PC-9 (cell line): ENCODE results near the gene RAB29. TPM values are rescaled to one million over a fixed set of nuclear protein-coding genes. Genes with fewer than 3 reads are reported as not detected.
A peak's percentile ranks its signal among the peaks of the same experiment; 100 is the strongest.

Source experiments
- BruUV-seq: library from RNA; stranded (reverse); fragments of 400-500 nt; replicated peaks from 2 replicates; lab custom pipeline; 2021; lab: Mats Ljungman, UMichigan
- CTCF ChIA-PET: fragments of 300-600 bp; sonication (Branson Sonifier 250); formaldehyde crosslinking; loops from one replicate; lab custom pipeline; 2022; ENCODE audit warnings: antibody characterized with exemption; lab: Charles Lee
- POLR2A ChIA-PET: fragments of 300-600 bp; sonication (Branson Sonifier 250); formaldehyde crosslinking; loops from one replicate; lab custom pipeline; 2022; ENCODE audit warnings: antibody characterized with exemption; ENCODE audit not compliant: unreplicated experiment; lab: Charles Lee
- DNase-seq, 2 experiments: peaks; one replicate each; pipeline versions ENCODE4 v3.0.0 to v3.0.0-alpha.2; 2015 to 2022; ENCODE audit warnings: mixed read lengths in 1 of 2
- H2AFZ ChIP-seq: fragments of 200-600 bp; sonication (generic); 2 replicates; pipeline ENCODE4 v1.8.1; 2017; ENCODE audit warnings: antibody characterized with exemption
- H3F3A ChIP-seq: fragments of 200-600 bp; sonication (generic); 2 replicates; pipeline ENCODE4 v1.8.1; 2017; ENCODE audit warnings: antibody characterized with exemption, mild to moderate bottlenecking, low read depth; ENCODE audit not compliant: insufficient read depth
- H3K27ac ChIP-seq: fragments of 200-600 bp; sonication (generic); 2 replicates; pipeline ENCODE4 v1.6.1; 2016; ENCODE audit warnings: mixed run types
- H3K27me3 ChIP-seq: fragments of 200-600 bp; sonication (generic); 2 replicates; pipeline ENCODE4 v1.6.1; 2016; ENCODE audit warnings: low read depth, mixed run types; ENCODE audit not compliant: insufficient read depth
- H3K36me3 ChIP-seq: fragments of 200-600 bp; sonication (generic); 2 replicates; pipeline ENCODE4 v1.6.1; 2016; ENCODE audit warnings: low read depth, mixed run types
- H3K4me1 ChIP-seq: fragments of 200-600 bp; sonication (generic); replicated peaks from 2 replicates; pipeline ENCODE4 v1.6.1; 2016; ENCODE audit warnings: mixed run types; ENCODE audit not compliant: insufficient read depth
- H3K4me2 ChIP-seq: fragments of 200-600 bp; sonication (generic); 2 replicates; pipeline ENCODE4 v1.6.1; 2017; ENCODE audit warnings: mixed run types
- H3K4me3 ChIP-seq: fragments of 200-600 bp; sonication (generic); 2 replicates; pipeline ENCODE4 v1.6.1; 2016; ENCODE audit warnings: mixed run types
- H3K79me2 ChIP-seq: fragments of 200-600 bp; sonication (generic); 2 replicates; pipeline ENCODE4 v1.6.1; 2017; ENCODE audit warnings: low read depth, mixed run types
- H3K9me2 ChIP-seq: fragments of 200-600 bp; sonication (generic); 2 replicates; pipeline ENCODE4 v1.8.1; 2017; ENCODE audit warnings: mild to moderate bottlenecking; ENCODE audit not compliant: insufficient read depth
- H3K9me3 ChIP-seq: fragments of 200-600 bp; sonication (generic); 2 replicates; pipeline ENCODE4 v1.8.1; 2016; ENCODE audit warnings: low read depth; ENCODE audit not compliant: insufficient read depth
- H4K20me1 ChIP-seq: fragments of 200-600 bp; sonication (generic); 2 replicates; pipeline ENCODE4 v1.8.1; 2017; ENCODE audit not compliant: insufficient read depth
- EZH2 ChIP-seq: fragments of 200-600 bp; sonication (generic); IDR thresholded peaks from 2 replicates; pipeline ENCODE4 v1.8.0; 2017; ENCODE audit warnings: antibody characterized with exemption, low read depth
- intact Hi-C: fragments of 100-400 bp; cut with micrococcal nuclease; formaldehyde crosslinking; loops from one replicate; pipeline ENCODE4 v1.10.0; 2022; ENCODE audit not compliant: unreplicated experiment
- total RNA-seq: library from RNA; stranded (reverse); gene quantifications from 2 replicates; pipeline ENCODE4 v1.2.3, GENCODE V29; 2021
- TF ChIP-seq, protein P1 (sequence below): fragments of 200-600 bp; sonication (generic); conservative IDR thresholded peaks from 2 replicates; pipeline ENCODE4 v1.6.1; 2017; ENCODE audit warnings: mixed run types, antibody characterized with exemption, mild to moderate bottlenecking, moderate library complexity

Gene RAB29
- total RNA-seq, 1 experiment from 2014 or later: 10.4 TPM

DNA sequence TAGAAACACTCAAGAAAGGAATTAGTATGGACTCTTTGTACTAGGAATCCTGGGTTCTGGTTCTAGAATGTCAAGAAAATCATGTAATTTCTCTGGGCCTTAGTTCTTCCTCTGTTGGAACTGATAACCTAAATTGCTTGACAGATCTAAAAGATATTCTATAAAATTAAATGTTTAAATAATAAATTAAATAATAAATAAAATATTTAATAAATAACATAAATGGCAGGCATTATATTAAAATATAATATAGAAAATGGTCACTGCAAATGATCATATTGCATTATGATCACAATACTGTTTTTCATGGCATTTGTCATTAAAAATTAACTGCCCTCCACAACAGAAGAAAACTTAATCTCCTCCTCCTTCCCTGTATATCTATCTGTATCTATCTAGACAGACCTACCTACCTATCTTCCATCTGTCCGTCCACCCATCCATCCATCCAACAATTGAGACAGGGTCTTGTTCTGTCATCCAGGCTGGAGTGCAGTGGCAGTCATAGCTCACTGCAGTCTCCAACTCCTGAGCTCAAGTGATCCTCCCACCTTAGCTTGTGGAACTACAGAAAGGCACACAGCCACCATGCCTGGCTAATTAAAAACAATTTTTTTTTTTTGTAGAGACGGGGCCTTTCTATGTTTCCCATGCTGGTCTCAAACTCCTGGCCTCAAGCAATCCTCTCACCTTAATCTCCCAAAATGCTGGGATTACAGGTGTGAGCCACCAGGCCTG is 41.7 kb downstream of the RAB29 start:
- no peaks in the 10 kb centered on the region for H3K9me2 ChIP-seq
- no peaks in the 10 kb centered on the region for H3K27me3 ChIP-seq
- CTCF ChIA-PET: interaction anchor here (0.7 kb wide), 1 partner anchor 209 kb away, joined by 3 read pairs; no protein-coding TSS in a partner anchor
- no peak for DNase-seq
- no TSS peak for BruUV-seq
- H2AFZ ChIP-seq: no peak overlapping the region
- 0 out of 2 replicates have a peak overlapping the region, but pooled peaks have one; percentile 17 for H3K27ac ChIP-seq
- POLR2A ChIA-PET: no interaction called here
- TF ChIP-seq, protein P1, sequence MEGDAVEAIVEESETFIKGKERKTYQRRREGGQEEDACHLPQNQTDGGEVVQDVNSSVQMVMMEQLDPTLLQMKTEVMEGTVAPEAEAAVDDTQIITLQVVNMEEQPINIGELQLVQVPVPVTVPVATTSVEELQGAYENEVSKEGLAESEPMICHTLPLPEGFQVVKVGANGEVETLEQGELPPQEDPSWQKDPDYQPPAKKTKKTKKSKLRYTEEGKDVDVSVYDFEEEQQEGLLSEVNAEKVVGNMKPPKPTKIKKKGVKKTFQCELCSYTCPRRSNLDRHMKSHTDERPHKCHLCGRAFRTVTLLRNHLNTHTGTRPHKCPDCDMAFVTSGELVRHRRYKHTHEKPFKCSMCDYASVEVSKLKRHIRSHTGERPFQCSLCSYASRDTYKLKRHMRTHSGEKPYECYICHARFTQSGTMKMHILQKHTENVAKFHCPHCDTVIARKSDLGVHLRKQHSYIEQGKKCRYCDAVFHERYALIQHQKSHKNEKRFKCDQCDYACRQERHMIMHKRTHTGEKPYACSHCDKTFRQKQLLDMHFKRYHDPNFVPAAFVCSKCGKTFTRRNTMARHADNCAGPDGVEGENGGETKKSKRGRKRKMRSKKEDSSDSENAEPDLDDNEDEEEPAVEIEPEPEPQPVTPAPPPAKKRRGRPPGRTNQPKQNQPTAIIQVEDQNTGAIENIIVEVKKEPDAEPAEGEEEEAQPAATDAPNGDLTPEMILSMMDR: no peak
- TF ChIP-seq EZH2: no peak
- peaks cover 61% of the 10 kb centered on the region for H4K20me1 ChIP-seq
- H3K79me2 ChIP-seq: peaks cover 95% of the 10 kb centered on the region
- H3K4me1 ChIP-seq: no peaks in the 10 kb centered on the region; the same call in 1 of the 2 replicates
- intact Hi-C loops: no loop called here
- no peak overlapping the region for H3K4me2 ChIP-seq
- H3K4me3 ChIP-seq: no peak overlapping the region
- peaks cover 40% of the 10 kb centered on the region for H3F3A ChIP-seq
- H3K9me3 ChIP-seq: no peaks in the 10 kb centered on the region
- peaks cover 36% of the 10 kb centered on the region for H3K36me3 ChIP-seq

DNA sequence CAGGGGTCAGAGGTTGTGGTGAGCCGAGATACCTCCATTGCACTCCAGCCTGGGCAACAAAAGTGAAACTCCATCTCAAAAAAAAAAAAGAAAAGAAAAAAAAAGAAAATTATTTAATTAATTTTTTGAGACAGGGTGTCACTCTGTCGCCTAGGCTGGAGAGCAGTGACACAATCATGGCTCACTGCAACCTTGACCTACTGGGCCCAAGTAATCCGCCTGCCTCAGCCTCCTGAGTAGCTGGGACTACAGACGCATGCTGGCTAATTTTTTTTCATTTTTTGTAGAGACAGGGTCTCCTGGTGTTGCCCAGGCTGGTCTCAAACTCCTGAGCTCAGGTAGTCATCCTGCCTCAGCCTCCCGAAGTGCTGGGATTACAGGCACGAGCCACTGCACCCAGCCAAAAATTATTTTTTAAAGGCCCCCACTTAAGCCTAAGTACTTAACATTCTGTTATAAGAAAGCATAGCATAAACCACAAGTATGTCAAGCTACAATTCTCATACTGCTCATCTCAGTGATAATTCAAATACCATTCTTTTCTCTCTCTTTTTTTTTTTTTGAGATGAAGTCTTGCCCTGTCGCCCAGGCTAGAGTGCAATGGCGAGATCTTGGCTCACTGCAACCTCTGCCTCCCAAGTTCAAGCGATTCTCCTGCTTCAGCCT is 45.2 kb downstream of the RAB29 start:
- no peaks in the 10 kb centered on the region; the same call in 1 of the 2 replicates for H3K4me1 ChIP-seq
- H4K20me1 ChIP-seq: peaks cover 67% of the 10 kb centered on the region
- ChIA-PET POLR2A (no interaction called here), CTCF (interaction anchor here (0.9 kb wide), 1 partner anchor 247 kb away, joined by 3 read pairs; no protein-coding TSS in a partner anchor)
- H3K4me2 ChIP-seq: no peak overlapping the region
- peaks cover 93% of the 10 kb centered on the region for H3K79me2 ChIP-seq
- no peak overlapping the region for H2AFZ ChIP-seq
- no peaks in the 10 kb centered on the region for H3K9me3 ChIP-seq
- no peak for DNase-seq
- TF ChIP-seq, protein P1: no peak
- TF ChIP-seq EZH2: no peak
- no peaks in the 10 kb centered on the region for H3K27me3 ChIP-seq
- H3K4me3 ChIP-seq: no peak overlapping the region
- peaks cover 39% of the 10 kb centered on the region for H3K36me3 ChIP-seq
- no peak overlapping the region for H3K27ac ChIP-seq
- H3K9me2 ChIP-seq: no peaks in the 10 kb centered on the region
- intact Hi-C loops: no loop called here
- no TSS peak for BruUV-seq
- peaks cover 31% of the 10 kb centered on the region for H3F3A ChIP-seq

DNA sequence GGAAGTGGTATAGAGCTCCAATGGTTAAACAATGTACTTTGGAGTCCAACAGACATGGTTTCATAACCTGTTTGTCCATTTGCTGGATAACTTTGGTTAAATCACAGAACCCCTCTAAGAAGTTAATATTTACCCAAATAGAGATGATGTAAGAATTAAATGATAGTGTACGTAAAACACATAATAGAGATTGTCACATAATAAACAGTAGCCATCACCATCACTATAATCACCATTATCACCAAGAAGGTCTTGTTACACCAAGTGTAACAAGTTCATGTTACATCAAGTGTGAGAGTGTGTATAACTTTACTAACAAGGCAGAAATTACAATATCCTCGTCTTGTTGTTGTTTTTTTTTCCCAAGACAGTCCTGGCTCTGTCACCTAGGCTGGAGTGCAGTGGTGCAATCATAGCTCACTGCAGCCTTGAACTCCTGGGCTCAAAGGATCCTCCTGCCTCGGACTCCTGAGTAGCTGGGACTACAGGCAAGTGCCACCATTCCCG is 48.6 kb downstream of the RAB29 start:
- BruUV-seq: no TSS peak
- H3K4me3 ChIP-seq: no peak overlapping the region
- H3K27me3 ChIP-seq: no peaks in the 10 kb centered on the region
- no peak for TF ChIP-seq EZH2
- TF ChIP-seq, protein P1: no peak
- H3K36me3 ChIP-seq: peaks cover 42% of the 10 kb centered on the region
- intact Hi-C loops: no loop called here
- peaks cover 70% of the 10 kb centered on the region for H3K79me2 ChIP-seq
- DNase-seq: no peak
- no peak overlapping the region for H3K27ac ChIP-seq
- ChIA-PET CTCF (no interaction called here), POLR2A (interaction anchor here (0.7 kb wide), 1 partner anchor 1276 kb away, joined by 3 read pairs; no protein-coding TSS in a partner anchor)
- H4K20me1 ChIP-seq: peaks cover 54% of the 10 kb centered on the region
- H3K4me1 ChIP-seq: no peaks in the 10 kb centered on the region
- H3K9me3 ChIP-seq: no peaks in the 10 kb centered on the region
- no peak overlapping the region for H2AFZ ChIP-seq
- H3F3A ChIP-seq: peaks cover 26% of the 10 kb centered on the region; the same call in 1 of the 2 replicates
- H3K9me2 ChIP-seq: no peaks in the 10 kb centered on the region
- no peak overlapping the region for H3K4me2 ChIP-seq
